SK-N-SH (cell line): ENCODE measurements around the gene PIP4K2C. TPM values are rescaled to one million over a fixed set of nuclear protein-coding genes. Genes with fewer than 3 reads are reported as not detected.

Experiments used
- CTCF ChIA-PET: fragments of 300-600, 350-600 bp; formaldehyde crosslinking; extraction: SDS; loops from one replicate; lab custom pipeline; 2021; lab: Yijun Ruan, JAX
- POLR2A ChIA-PET: fragments of 350-600 bp; sonication (Branson Sonifier 250); formaldehyde crosslinking; extraction: SDS; loops from one replicate; lab custom pipeline; 2020; ENCODE audit warnings: antibody characterized with exemption, inconsistent platforms; lab: Yijun Ruan, JAX
- DNase-seq: peaks from one replicate; pipeline ENCODE4 v3.0.0; 2012
- H2AFZ ChIP-seq: fragments of 200-600 bp; sonication (generic); 2 replicates; pipeline ENCODE4 v1.8.1; 2016; ENCODE audit warnings: antibody characterized with exemption, mild to moderate bottlenecking, low read depth
- H3F3A ChIP-seq: fragments of 200-600 bp; sonication (generic); replicated peaks from 2 replicates; pipeline ENCODE3; 2016; ENCODE audit warnings: antibody characterized with exemption, mild to moderate bottlenecking; ENCODE audit not compliant: insufficient read depth
- H3K27ac ChIP-seq, 2 experiments: fragments of 200-500 bp in 1 of 2; fragments of 200-600 bp in 1 of 2; sonication (Bioruptor generic) in 1 of 2; sonication (generic), shearing (Covaris generic) in 1 of 2; 2 replicates each; pipeline versions ENCODE4 v1.5.1 to v1.6.1; 2014 to 2016; ENCODE audit warnings: low read depth in 2 of 2, inconsistent platforms in 1 of 2, low read length in 1 of 2, mild to moderate bottlenecking in 1 of 2, mixed read lengths in 1 of 2
- H3K27me3 ChIP-seq: fragments of 200-600 bp; sonication (generic), shearing (Covaris generic); 2 replicates; pipeline ENCODE4 v1.6.1; 2016; ENCODE audit warnings: mixed run types; ENCODE audit not compliant: insufficient read depth
- H3K36me3 ChIP-seq, 2 experiments: fragments of 200-500 bp in 1 of 2; fragments of 200-600 bp in 1 of 2; sonication (Bioruptor generic) in 1 of 2; sonication (generic) in 1 of 2; replicated peaks in 1 of 2; 2 replicates each; pipeline versions ENCODE3 to v1.5.1; 2014 to 2016; ENCODE audit warnings: low read length in 1 of 2, mild to moderate bottlenecking in 1 of 2; ENCODE audit not compliant: insufficient read depth in 2 of 2, control insufficient read depth in 1 of 2
- H3K4me1 ChIP-seq, 2 experiments: fragments of 200-500 bp in 1 of 2; fragments of 200-600 bp in 1 of 2; sonication (Bioruptor generic) in 1 of 2; sonication (generic), shearing (Covaris generic) in 1 of 2; 2 replicates each; pipeline versions ENCODE4 v1.5.1 to v1.6.1; 2014 to 2016; ENCODE audit warnings: low read depth in 1 of 2, low read length in 1 of 2, mixed run types in 1 of 2; ENCODE audit not compliant: insufficient read depth in 2 of 2, control insufficient read depth in 1 of 2
- H3K4me2 ChIP-seq: fragments of 200-600 bp; sonication (generic), shearing (Covaris generic); 2 replicates; pipeline ENCODE4 v1.6.1; 2017; ENCODE audit warnings: mixed run types
- H3K4me3 ChIP-seq, 2 experiments: fragments of 200-500 bp in 1 of 2; fragments of 200-600 bp in 1 of 2; sonication (Bioruptor generic) in 1 of 2; sonication (generic), shearing (Covaris generic) in 1 of 2; 2 replicates each; pipeline versions ENCODE4 v1.5.1 to v1.8.1; 2014 to 2016; ENCODE audit warnings: low read depth in 2 of 2, inconsistent platforms in 1 of 2, low read length in 1 of 2, mild to moderate bottlenecking in 1 of 2, mixed read lengths in 1 of 2, moderate library complexity in 1 of 2
- H3K79me2 ChIP-seq: fragments of 200-600 bp; sonication (generic); 2 replicates; pipeline ENCODE4 v1.8.1; 2017; ENCODE audit warnings: mild to moderate bottlenecking; ENCODE audit not compliant: insufficient read depth
- H3K9ac ChIP-seq: fragments of 200-600 bp; sonication (generic); 2 replicates; pipeline ENCODE4 v1.6.1; 2017; ENCODE audit warnings: mixed run types
- H3K9me2 ChIP-seq: fragments of 200-600 bp; sonication (generic); 2 replicates; pipeline ENCODE4 v1.6.1; 2017; ENCODE audit warnings: mixed run types
- H3K9me3 ChIP-seq: fragments of 200-600 bp; sonication (generic); 2 replicates; pipeline ENCODE4 v1.6.1; 2017; ENCODE audit warnings: mixed run types, mild to moderate bottlenecking, moderate library complexity
- H4K20me1 ChIP-seq: fragments of 200-600 bp; sonication (generic); 2 replicates; pipeline ENCODE4 v1.6.1; 2017; ENCODE audit warnings: mild to moderate bottlenecking, mixed run types; ENCODE audit not compliant: insufficient read depth
- CTCF ChIP-seq: fragments of 200-600 bp; sonication (generic); IDR thresholded peaks from 2 replicates; pipeline ENCODE4 v1.6.1; 2017; ENCODE audit warnings: antibody characterized with exemption, mild to moderate bottlenecking, moderate library complexity
- ELF1 ChIP-seq: IDR thresholded peaks from 2 replicates; pipeline ENCODE4 v1.4.0; 2012
- EP300 ChIP-seq, 2 experiments: IDR thresholded peaks; 2 replicates each; pipeline versions ENCODE4 v1.4.0 to v1.6.1; 2012; ENCODE audit warnings: borderline replicate concordance in 1 of 2, low read depth in 1 of 2, low read length in 1 of 2
- EZH2phosphoT487 ChIP-seq: fragments of 200-600 bp; sonication (generic); IDR thresholded peaks from 2 replicates; pipeline ENCODE4 v1.6.1; 2017; ENCODE audit warnings: low read depth, mixed run types, mild to moderate bottlenecking, antibody characterized with exemption, moderate library complexity, borderline replicate concordance
- FOXJ3 ChIP-seq: sonication (generic); formaldehyde crosslinking; IDR thresholded peaks from 2 replicates; pipeline ENCODE4 v1.5.1; 2020; ENCODE audit warnings: mild to moderate bottlenecking, missing genetic modification reagents
- GABPA ChIP-seq: IDR thresholded peaks from 2 replicates; pipeline ENCODE4 v1.4.0; 2012; ENCODE audit warnings: low read depth, mild to moderate bottlenecking
- JUND ChIP-seq: IDR thresholded peaks from 2 replicates; pipeline ENCODE4 v1.4.0; 2012
- MAX ChIP-seq: IDR thresholded peaks from 2 replicates; pipeline ENCODE4 v1.4.0; 2012; ENCODE audit warnings: low read depth
- NRF1 ChIP-seq: IDR thresholded peaks from 2 replicates; pipeline ENCODE4 v1.6.1; 2012; ENCODE audit warnings: low read depth, mild to moderate bottlenecking, low read length
- RXRA ChIP-seq: IDR thresholded peaks from 2 replicates; pipeline ENCODE4 v1.4.0; 2012; ENCODE audit warnings: low read depth, mild to moderate bottlenecking, borderline replicate concordance
- TCF12 ChIP-seq: IDR thresholded peaks from 2 replicates; pipeline ENCODE4 v1.4.0; 2012
- WGBS: methylation state at CpG from one replicate; pipeline ENCODE4 v1.1.6; 2017; ENCODE audit warnings: low lambda C conversion rate; 5-methylcytosine and 5-hydroxymethylcytosine counted together
- polyA plus RNA-seq, 3 experiments: library from polyadenylated mRNA; depleted of rRNA; stranded (reverse); fragments of >200 nt; gene quantifications; 2 replicates each; pipeline ENCODE4 v1.2.3, GENCODE V29; 2012
- TF ChIP-seq, protein P1 (sequence below): fragments of 150-350 bp; IDR thresholded peaks from 2 replicates; pipeline ENCODE4 v1.6.1; 2017; ENCODE audit warnings: antibody characterized with exemption, low read length, low read depth, borderline replicate concordance
- TF ChIP-seq, protein P2 (sequence below): IDR thresholded peaks from 2 replicates; pipeline ENCODE4 v1.6.1; 2012; ENCODE audit warnings: mild to moderate bottlenecking, low read depth, low read length, moderate library complexity

Gene PIP4K2C
- polyA plus RNA-seq, 1 of the 3 experiments (the other 2 are of a cell fraction): 34.2 TPM

GRCh38 chr12:57554453-57554852 is 36.5 kb upstream of the PIP4K2C start:
- no peaks in the 10 kb centered on the region for H3F3A ChIP-seq
- TF ChIP-seq GABPA: no peak
- TF ChIP-seq, protein P1, sequence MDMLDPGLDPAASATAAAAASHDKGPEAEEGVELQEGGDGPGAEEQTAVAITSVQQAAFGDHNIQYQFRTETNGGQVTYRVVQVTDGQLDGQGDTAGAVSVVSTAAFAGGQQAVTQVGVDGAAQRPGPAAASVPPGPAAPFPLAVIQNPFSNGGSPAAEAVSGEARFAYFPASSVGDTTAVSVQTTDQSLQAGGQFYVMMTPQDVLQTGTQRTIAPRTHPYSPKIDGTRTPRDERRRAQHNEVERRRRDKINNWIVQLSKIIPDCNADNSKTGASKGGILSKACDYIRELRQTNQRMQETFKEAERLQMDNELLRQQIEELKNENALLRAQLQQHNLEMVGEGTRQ: no peak
- H3K9me3 ChIP-seq: no peaks in the 10 kb centered on the region

GRCh38 chr12:57554897-57555296 is 36.1 kb upstream of the PIP4K2C start:
- no peaks in the 10 kb centered on the region for H4K20me1 ChIP-seq
- 100% methylated on average over 1 of the region's 1 CpG for WGBS
- H3K36me3 ChIP-seq: peaks cover 2 to 9% of the 10 kb centered on the region in 2 experiments
- POLR2A ChIA-PET: no interaction called here
- H2AFZ ChIP-seq: no peak overlapping the region
- H3F3A ChIP-seq: no peaks in the 10 kb centered on the region
- CTCF ChIA-PET: interaction anchor here (1.0 to 5.1 kb wide), 2 partner anchors 28 to 76 kb away, joined by 3 to 24 read pairs; no protein-coding TSS in a partner anchor
- peaks cover 46% of the 10 kb centered on the region; the same call in 1 of the 2 replicates for H3K79me2 ChIP-seq
- no peak overlapping the region for H3K4me3 ChIP-seq
- H3K4me1 ChIP-seq: peaks cover 4 to 28% of the 10 kb centered on the region in 2 experiments; a peak in 3 of 4 replicates
- H3K9me2 ChIP-seq: no peaks in the 10 kb centered on the region
- H3K9me3 ChIP-seq: no peaks in the 10 kb centered on the region
- DNase-seq: no peak
- no peaks in the 10 kb centered on the region for H3K27me3 ChIP-seq
- no peak overlapping the region for H3K27ac ChIP-seq
- H3K4me2 ChIP-seq: no peak overlapping the region
- no peak for TF ChIP-seq MAX
- no peak for TF ChIP-seq FOXJ3 (CRISPR knock-in tag)
- TF ChIP-seq CTCF: no peak
- TF ChIP-seq EZH2phosphoT487: no peak
- TF ChIP-seq JUND: no peak
- no peak for TF ChIP-seq TCF12
- TF ChIP-seq, protein P2, sequence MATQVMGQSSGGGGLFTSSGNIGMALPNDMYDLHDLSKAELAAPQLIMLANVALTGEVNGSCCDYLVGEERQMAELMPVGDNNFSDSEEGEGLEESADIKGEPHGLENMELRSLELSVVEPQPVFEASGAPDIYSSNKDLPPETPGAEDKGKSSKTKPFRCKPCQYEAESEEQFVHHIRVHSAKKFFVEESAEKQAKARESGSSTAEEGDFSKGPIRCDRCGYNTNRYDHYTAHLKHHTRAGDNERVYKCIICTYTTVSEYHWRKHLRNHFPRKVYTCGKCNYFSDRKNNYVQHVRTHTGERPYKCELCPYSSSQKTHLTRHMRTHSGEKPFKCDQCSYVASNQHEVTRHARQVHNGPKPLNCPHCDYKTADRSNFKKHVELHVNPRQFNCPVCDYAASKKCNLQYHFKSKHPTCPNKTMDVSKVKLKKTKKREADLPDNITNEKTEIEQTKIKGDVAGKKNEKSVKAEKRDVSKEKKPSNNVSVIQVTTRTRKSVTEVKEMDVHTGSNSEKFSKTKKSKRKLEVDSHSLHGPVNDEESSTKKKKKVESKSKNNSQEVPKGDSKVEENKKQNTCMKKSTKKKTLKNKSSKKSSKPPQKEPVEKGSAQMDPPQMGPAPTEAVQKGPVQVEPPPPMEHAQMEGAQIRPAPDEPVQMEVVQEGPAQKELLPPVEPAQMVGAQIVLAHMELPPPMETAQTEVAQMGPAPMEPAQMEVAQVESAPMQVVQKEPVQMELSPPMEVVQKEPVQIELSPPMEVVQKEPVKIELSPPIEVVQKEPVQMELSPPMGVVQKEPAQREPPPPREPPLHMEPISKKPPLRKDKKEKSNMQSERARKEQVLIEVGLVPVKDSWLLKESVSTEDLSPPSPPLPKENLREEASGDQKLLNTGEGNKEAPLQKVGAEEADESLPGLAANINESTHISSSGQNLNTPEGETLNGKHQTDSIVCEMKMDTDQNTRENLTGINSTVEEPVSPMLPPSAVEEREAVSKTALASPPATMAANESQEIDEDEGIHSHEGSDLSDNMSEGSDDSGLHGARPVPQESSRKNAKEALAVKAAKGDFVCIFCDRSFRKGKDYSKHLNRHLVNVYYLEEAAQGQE: no peak
- TF ChIP-seq RXRA: no peak
- no peak for TF ChIP-seq ELF1
- TF ChIP-seq EP300 (IDR thresholded peaks at IDR 0.05; ENCODE audit: borderline replicate concordance in 1 of 2, low read depth in 1 of 2, low read length in 1 of 2): no peak
- TF ChIP-seq NRF1: no peak
- H3K9ac ChIP-seq: no peak overlapping the region

More at GRCh38 chr12:57554453-57554852, 36.5 kb upstream of the PIP4K2C start:
- H3K9me2 ChIP-seq: no peaks in the 10 kb centered on the region
- 81% methylated on average over 2 of the region's 2 CpGs for WGBS
- H3K36me3 ChIP-seq: peaks cover 2 to 9% of the 10 kb centered on the region in 2 experiments
- no peaks in the 10 kb centered on the region for H4K20me1 ChIP-seq
- no peak overlapping the region for H3K4me3 ChIP-seq
- DNase-seq: no peak
- H3K4me2 ChIP-seq: no peak overlapping the region
- no peak overlapping the region for H3K27ac ChIP-seq
- no peak overlapping the region for H3K9ac ChIP-seq
- CTCF ChIA-PET: interaction anchor here (1.0 to 5.1 kb wide), 2 partner anchors 29 to 77 kb away, joined by 3 to 24 read pairs; no protein-coding TSS in a partner anchor
- H3K27me3 ChIP-seq: no peaks in the 10 kb centered on the region
- H2AFZ ChIP-seq: no peak overlapping the region
- H3K79me2 ChIP-seq: peaks cover 47% of the 10 kb centered on the region; the same call in 1 of the 2 replicates
- peaks cover 4 to 30% of the 10 kb centered on the region in 2 experiments; a peak in 3 of 4 replicates for H3K4me1 ChIP-seq
- POLR2A ChIA-PET: no interaction called here
